Uterus (tissue), 2 donors: ENCODE data around the gene RPL23.

Experiments
- CTCF ChIP-seq, 4 experiments: fragments of 200-600 bp in 2 of 4; fragments of 450-650 bp in 2 of 4; sonication (generic) in 2 of 4; IDR thresholded peaks; one replicate each; pipeline ENCODE4 v1.5.1; 2016 to 2019; ENCODE audit warnings: antibody characterized with exemption in 4 of 4, mild to moderate bottlenecking in 2 of 4, moderate library complexity in 1 of 4
- POLR2A ChIP-seq, 2 donors: fragments of 450-650 bp; IDR thresholded peaks; one replicate each; pipeline ENCODE4 v1.6.1; 2016; ENCODE audit warnings: antibody characterized with exemption in 2 of 2, mild to moderate bottlenecking in 1 of 2, moderate library complexity in 1 of 2

DNA sequence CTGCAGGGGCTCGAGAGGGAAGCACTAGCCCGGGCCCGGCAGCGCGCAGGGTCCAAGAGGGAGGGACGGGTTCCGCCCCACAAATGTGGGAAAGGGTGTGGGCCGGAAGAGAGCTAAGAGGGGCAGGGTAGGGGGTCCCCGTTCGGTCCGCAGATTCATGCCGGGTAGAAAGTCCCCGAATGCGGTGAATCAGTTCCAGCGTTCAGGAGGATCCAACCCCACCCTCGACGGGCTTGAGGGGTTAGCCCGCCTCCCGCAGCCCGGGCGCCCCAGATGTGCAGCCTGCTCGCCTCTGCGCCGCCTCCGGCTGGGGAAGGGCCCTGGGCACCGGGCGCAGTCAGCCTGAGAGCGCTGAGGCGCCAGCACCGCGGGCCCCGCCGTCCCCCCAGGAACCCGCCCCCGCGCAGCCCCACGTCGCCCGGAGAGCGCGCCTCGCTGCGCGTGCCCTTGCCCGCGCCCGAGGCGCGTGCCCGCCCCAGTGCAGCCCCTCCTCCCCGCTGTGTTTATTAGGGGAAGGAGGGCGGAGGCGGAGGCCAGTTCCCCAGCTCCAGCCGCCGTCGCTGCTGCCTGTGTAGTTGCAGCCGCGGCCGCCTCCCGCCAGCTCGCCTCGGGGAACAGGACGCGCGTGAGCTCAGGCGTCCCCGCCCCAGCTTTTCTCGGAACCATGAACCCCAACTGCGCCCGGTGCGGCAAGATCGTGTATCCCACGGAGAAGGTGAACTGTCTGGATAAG lies 16.2 kb upstream of the RPL23 start, which contains the start of gene LASP1:
- TF ChIP-seq POLR2A (IDR thresholded peaks at IDR 0.05): peak; percentile 88 to 98
- peak in 1 of 4 experiments; percentile 10 for TF ChIP-seq CTCF (IDR thresholded peaks at IDR 0.05)
